Transverse colon (tissue), 4 donors: ENCODE data around the gene TRDN. TPM values are rescaled to one million over a fixed set of nuclear protein-coding genes. Genes with fewer than 3 reads are reported as not detected.

Experiments used
- DNase-seq: peaks from one replicate; pipeline ENCODE4 v3.0.0-alpha.2; 2019
- H3K27ac ChIP-seq, 4 donors: fragments of 200-600 bp; sonication (generic); 2 replicates each; pipeline ENCODE4 v1.5.1; 2016 to 2018; ENCODE audit warnings: inconsistent platforms in 4 of 4
- H3K27me3 ChIP-seq: fragments of 200-600 bp; sonication (generic); 2 replicates; pipeline ENCODE4 v1.5.1; 2017; ENCODE audit warnings: inconsistent platforms
- H3K36me3 ChIP-seq, 4 donors: fragments of 200-600 bp; sonication (generic); 2 replicates each; pipeline ENCODE4 v1.5.1; 2017 to 2019; ENCODE audit warnings: inconsistent platforms in 4 of 4
- H3K4me1 ChIP-seq, 4 donors: fragments of 200-600 bp; sonication (generic); 2 replicates each; pipeline ENCODE4 v1.5.1; 2017 to 2020; ENCODE audit warnings: inconsistent platforms in 4 of 4
- H3K4me3 ChIP-seq, 4 donors: fragments of 200-600 bp; sonication (generic); 1 replicate in 1 of 4; 2 replicates in 3 of 4; pipeline versions ENCODE4 v1.5.1 to v1.6.1; 2017 to 2019; ENCODE audit warnings: inconsistent platforms in 4 of 4
- H3K9me3 ChIP-seq, 2 donors: fragments of 200-600 bp; sonication (generic); 2 replicates each; pipeline ENCODE4 v1.5.1; 2017 to 2019; ENCODE audit warnings: inconsistent platforms in 2 of 2
- CTCF ChIP-seq, 5 experiments: fragments of 200-600 bp in 3 of 5; fragments of 450-650 bp in 2 of 5; sonication (generic) in 3 of 5; IDR thresholded peaks; 1 replicate in 2 of 5; 2 replicates in 3 of 5; pipeline ENCODE4 v1.5.1; 2016 to 2017; ENCODE audit warnings: antibody characterized with exemption in 5 of 5, inconsistent platforms in 3 of 5, mild to moderate bottlenecking in 2 of 5, moderate library complexity in 1 of 5
- EP300 ChIP-seq: sonication (generic); formaldehyde crosslinking; IDR thresholded peaks from one replicate; pipeline ENCODE4 v1.6.1; 2017; ENCODE audit warnings: antibody characterized with exemption, low read depth
- POLR2A ChIP-seq: fragments of 450-650 bp; IDR thresholded peaks from one replicate; pipeline ENCODE4 v1.6.1; 2016; ENCODE audit warnings: antibody characterized with exemption, mild to moderate bottlenecking, moderate library complexity
- POLR2AphosphoS5 ChIP-seq, 3 donors: sonication (generic); formaldehyde crosslinking; IDR thresholded peaks; one replicate each; pipeline ENCODE4 v1.6.1; 2016; ENCODE audit warnings: antibody characterized with exemption in 3 of 3
- WGBS, 2 donors: methylation state at CpG; one replicate each; pipeline ENCODE4 v1.1.5; 2018; ENCODE audit warnings: low coverage in 1 of 2; 5-methylcytosine and 5-hydroxymethylcytosine counted together
- in situ Hi-C, 4 donors: fragments of 200-750 bp; cut with MboI; loops; one replicate each; pipeline versions ENCODE4 v1.15.0 to v1.15.1; 2017; ENCODE audit warnings: low sequenced_read_pairs in 3 of 4, low pct_ligation_motif_present in 1 of 4, low pct_unique_long_range_greater_than_20kb in 1 of 4
- intact Hi-C: fragments of 100-400 bp; cut with DNase I; formaldehyde crosslinking; loops from one replicate; pipeline ENCODE4 v1.15.1; 2023; ENCODE audit warnings: low total_unique reads
- total RNA-seq, 4 donors: library from RNA; depleted of rRNA; stranded (reverse); fragments of >200 nt; gene quantifications; one replicate each; pipeline ENCODE4 v1.1.0, GENCODE V29; 2016

TRDN gene
- total RNA-seq, 4 donors from 2014 or later: 0.14 TPM; not detected in 3

GRCh38 chr6:123507582-123507981 is 129.2 kb downstream of the TRDN start:
- 47 to 61% methylated on average over 2 of the region's 2 CpGs for WGBS, 2 donors
- DNase-seq: no peak
- Histone ChIP-seq H3K36me3 (no peaks in the 10 kb centered on the region), H3K27ac (no peak overlapping the region), H3K27me3 (no peaks in the 10 kb centered on the region), H3K9me3 (no peaks in the 10 kb centered on the region), H3K4me3 (no peak overlapping the region), H3K4me1 (no peaks in the 10 kb centered on the region)
- TF ChIP-seq CTCF (IDR thresholded peaks at IDR 0.05) (no peak), EP300 (no peak), POLR2AphosphoS5 (IDR thresholded peaks at IDR 0.05) (no peak), POLR2A (no peak)
- in situ Hi-C loops: no loop called here
- intact Hi-C loops: no loop called here

- intact Hi-C loops: no loop called here
- 28 to 33% methylated on average over 1 of the region's 1 CpG for WGBS, 2 donors
- H3K4me1 ChIP-seq: no peaks in the 10 kb centered on the region
- H3K4me3 ChIP-seq: no peak overlapping the region
- H3K36me3 ChIP-seq: no peaks in the 10 kb centered on the region
- H3K27me3 ChIP-seq: no peaks in the 10 kb centered on the region
- DNase-seq: no peak
- no peak for TF ChIP-seq POLR2AphosphoS5 (IDR thresholded peaks at IDR 0.05)
- TF ChIP-seq POLR2A: no peak
- no peak for TF ChIP-seq CTCF (IDR thresholded peaks at IDR 0.05)
- TF ChIP-seq EP300: no peak
- H3K9me3 ChIP-seq: no peaks in the 10 kb centered on the region
- in situ Hi-C loops: no loop called here
- no peak overlapping the region for H3K27ac ChIP-seq
Observed at GRCh38 chr6:123503619-123504018, 133.1 kb downstream of the TRDN start.

GRCh38 chr6:123497025-123497424 is 139.7 kb downstream of the TRDN start:
- Histone ChIP-seq H3K27ac (no peak overlapping the region), H3K27me3 (no peaks in the 10 kb centered on the region), H3K4me3 (no peak overlapping the region), H3K36me3 (no peaks in the 10 kb centered on the region), H3K4me1 (no peaks in the 10 kb centered on the region), H3K9me3 (no peaks in the 10 kb centered on the region)
- DNase-seq: no peak
- in situ Hi-C loops: no loop called here
- no peak for TF ChIP-seq EP300
- no peak for TF ChIP-seq CTCF (IDR thresholded peaks at IDR 0.05)
- TF ChIP-seq POLR2A: no peak
- TF ChIP-seq POLR2AphosphoS5 (IDR thresholded peaks at IDR 0.05): no peak
- WGBS, 2 donors: 92 to 94% methylated on average over 2 of the region's 2 CpGs
- intact Hi-C loops: no loop called here

GRCh38 chr6:123489589-123489988 is 147.2 kb downstream of the TRDN start:
- H3K27me3 ChIP-seq: no peaks in the 10 kb centered on the region
- no peak for TF ChIP-seq EP300
- no peak for TF ChIP-seq POLR2A
- no peak for TF ChIP-seq POLR2AphosphoS5 (IDR thresholded peaks at IDR 0.05)
- TF ChIP-seq CTCF (IDR thresholded peaks at IDR 0.05): no peak
- no peaks in the 10 kb centered on the region for H3K4me1 ChIP-seq
- H3K9me3 ChIP-seq: no peaks in the 10 kb centered on the region
- no peak overlapping the region for H3K27ac ChIP-seq
- DNase-seq: no peak
- H3K36me3 ChIP-seq: no peaks in the 10 kb centered on the region
- WGBS, 2 donors: 40 to 64% methylated on average over 1 of the region's 1 CpG
- H3K4me3 ChIP-seq: no peak overlapping the region
- in situ Hi-C loops: no loop called here
- intact Hi-C loops: no loop called here
